ENCODE data around the gene ZMIZ1. TPM values are rescaled to one million over a fixed set of nuclear protein-coding genes. Genes with fewer than 3 reads are reported as not detected.

The ZMIZ1 gene
- polyA plus RNA-seq, 1 experiment = 13.0 TPM

GRCh38 chr10:79356104-79356503, 287.3 kb downstream of the ZMIZ1 start:
- Histone ChIP-seq H3K36me3 (ENCODE audit: control insufficient read depth, insufficient read depth, low read length) (peaks cover 29% of the 10 kb centered on the region), H3K4me3 (ENCODE audit: low read depth, low read length) (no peak overlapping the region), H3K27me3 (ENCODE audit: control insufficient read depth, insufficient read depth, low read length) (no peaks in the 10 kb centered on the region)
- POLR2A ChIA-PET = no interaction called here
- TF ChIP-seq CTCF (IDR thresholded peaks at IDR 0.05; ENCODE audit: insufficient read depth, low read depth, low read length) = no peak
- CTCF ChIA-PET = interaction anchor here (0.7 kb wide), 1 partner anchor 10 kb away, joined by 3 read pairs; no protein-coding TSS in a partner anchor
- DNase-seq (ENCODE audit: low read depth) = no peak

- TF ChIP-seq CTCF (IDR thresholded peaks at IDR 0.05; ENCODE audit: insufficient read depth, low read depth, low read length) = no peak
- CTCF ChIA-PET = interaction anchor here (1.8 kb wide), 1 partner anchor 10 kb away, joined by 7 read pairs; the partner anchor contains the start of gene PPIF
- POLR2A ChIA-PET = no interaction called here
- DNase-seq (ENCODE audit: low read depth) = no peak
- no peak overlapping the region for H3K4me3 ChIP-seq (ENCODE audit: low read depth, low read length)
- H3K27me3 ChIP-seq (ENCODE audit: control insufficient read depth, insufficient read depth, low read length) = no peaks in the 10 kb centered on the region
- peaks cover 21% of the 10 kb centered on the region for H3K36me3 ChIP-seq (ENCODE audit: control insufficient read depth, insufficient read depth, low read length)
Observed at GRCh38 chr10:79357180-79357579, 288.4 kb downstream of the ZMIZ1 start.

GRCh38 chr10:79358811-79359210, 290.0 kb downstream of the ZMIZ1 start:
- no peak for TF ChIP-seq CTCF (IDR thresholded peaks at IDR 0.05; ENCODE audit: insufficient read depth, low read depth, low read length)
- DNase-seq (ENCODE audit: low read depth) = no peak
- ChIA-PET POLR2A (no interaction called here), CTCF (interaction anchor here (1.8 kb wide), 1 partner anchor 12 kb away, joined by 7 read pairs; the partner anchor contains the start of gene PPIF)
- H3K4me3 ChIP-seq (ENCODE audit: low read depth, low read length) = no peak overlapping the region
- no peaks in the 10 kb centered on the region for H3K27me3 ChIP-seq (ENCODE audit: control insufficient read depth, insufficient read depth, low read length)
- peaks cover 6% of the 10 kb centered on the region for H3K36me3 ChIP-seq (ENCODE audit: control insufficient read depth, insufficient read depth, low read length)

- Histone ChIP-seq H3K4me3 (ENCODE audit: low read depth, low read length) (no peak overlapping the region), H3K27me3 (ENCODE audit: control insufficient read depth, insufficient read depth, low read length) (no peaks in the 10 kb centered on the region), H3K36me3 (ENCODE audit: control insufficient read depth, insufficient read depth, low read length) (no peaks in the 10 kb centered on the region; the same call in 1 of the 2 replicates)
- ChIA-PET POLR2A (no interaction called here), CTCF (interaction anchor here (1.0 kb wide), 2 partner anchors 12 to 14 kb away, joined by 3 read pairs; no protein-coding TSS in a partner anchor)
- no peak for DNase-seq (ENCODE audit: low read depth)
- TF ChIP-seq CTCF (IDR thresholded peaks at IDR 0.05; ENCODE audit: insufficient read depth, low read depth, low read length) = no peak
Observed at GRCh38 chr10:79359816-79360498, 291.2 kb downstream of the ZMIZ1 start.

GRCh38 chr10:79360499-79361342, 292.0 kb downstream of the ZMIZ1 start:
- H3K36me3 ChIP-seq (ENCODE audit: control insufficient read depth, insufficient read depth, low read length) = no peaks in the 10 kb centered on the region; the same call in 1 of the 2 replicates
- no peak overlapping the region for H3K4me3 ChIP-seq (ENCODE audit: low read depth, low read length)
- CTCF ChIA-PET = interaction anchor here (1.0 to 1.1 kb wide), 2 partner anchors 13 kb away, joined by 3 read pairs; no protein-coding TSS in a partner anchor
- POLR2A ChIA-PET = no interaction called here
- no peak for TF ChIP-seq CTCF (IDR thresholded peaks at IDR 0.05; ENCODE audit: insufficient read depth, low read depth, low read length)
- DNase-seq (ENCODE audit: low read depth) = no peak
- no peaks in the 10 kb centered on the region for H3K27me3 ChIP-seq (ENCODE audit: control insufficient read depth, insufficient read depth, low read length)
